Measurements from ENCODE around the gene ATG4C.
"Not testable (repeated sequence)": the region's sequence is repeated elsewhere in the genome, so short reads cannot be mapped to it uniquely, and the experiment has no call there.

Gene ATG4C

GRCh38 chr1:62783736-62784508 lies at the start of gene ATG4C:
Gene ATG4C, plus strand, starts transcription at chr1:62784132. Its CDS starts 19,655 bp downstream, at chr1:62803787.
- no peaks in the 10 kb centered on the region for H3K9me3 Mint-ChIP-seq
- H3K36me3 Mint-ChIP-seq (ENCODE audit: low read depth) = no peaks in the 10 kb centered on the region
- peaks cover 14% of the 10 kb centered on the region for H3K27me3 Mint-ChIP-seq (ENCODE audit: low read depth)
- H3K27ac Mint-ChIP-seq = no peak within 1 kb of the TSS
- peaks cover 3% of the 10 kb centered on the region for H3K4me1 Mint-ChIP-seq (ENCODE audit: low read depth)
- H3K4me3 Mint-ChIP-seq = no peak within 1 kb of the TSS

- Mint-ChIP-seq H3K27me3 (ENCODE audit: low read depth) (peaks cover 17% of the 10 kb centered on the region), H3K27ac (no peak overlapping the region), H3K4me3 (no peak overlapping the region), H3K9me3 (no peaks in the 10 kb centered on the region), H3K36me3 (ENCODE audit: low read depth) (no peaks in the 10 kb centered on the region), H3K4me1 (ENCODE audit: low read depth) (peaks cover 1% of the 10 kb centered on the region)
Observed at GRCh38 chr1:62735491-62736171, 48.3 kb upstream of the ATG4C start.

- not testable (repeated sequence) for H3K4me1 Mint-ChIP-seq (ENCODE audit: low read depth); H3K4me3 Mint-ChIP-seq; H3K27ac Mint-ChIP-seq
Observed at GRCh38 chr1:62740701-62741100, 43.2 kb upstream of the ATG4C start.

GRCh38 chr1:62744611-62745577 lies 39.0 kb upstream of the ATG4C start:
- H3K4me1 Mint-ChIP-seq (ENCODE audit: low read depth) = peaks cover 3% of the 10 kb centered on the region

More at GRCh38 chr1:62740701-62741100, 43.2 kb upstream of the ATG4C start:
- H3K27me3 Mint-ChIP-seq (ENCODE audit: low read depth) = peaks cover 38% of the 10 kb centered on the region
- H3K9me3 Mint-ChIP-seq; H3K36me3 Mint-ChIP-seq (ENCODE audit: low read depth): not testable (repeated sequence)

GRCh38 chr1:62746086-62746808 lies 37.7 kb upstream of the ATG4C start:
- H3K4me3 Mint-ChIP-seq = no peak overlapping the region
- no peaks in the 10 kb centered on the region for H3K9me3 Mint-ChIP-seq
- H3K36me3 Mint-ChIP-seq (ENCODE audit: low read depth) = no peaks in the 10 kb centered on the region
- H3K27me3 Mint-ChIP-seq (ENCODE audit: low read depth) = peaks cover 20% of the 10 kb centered on the region
- no peak overlapping the region for H3K27ac Mint-ChIP-seq
- H3K4me1 Mint-ChIP-seq (ENCODE audit: low read depth) = no peaks in the 10 kb centered on the region

More at GRCh38 chr1:62744611-62745577, 39.0 kb upstream of the ATG4C start:
- Mint-ChIP-seq H3K4me3 (no peak overlapping the region), H3K9me3 (no peaks in the 10 kb centered on the region), H3K36me3 (ENCODE audit: low read depth) (no peaks in the 10 kb centered on the region), H3K27ac (no peak overlapping the region), H3K27me3 (ENCODE audit: low read depth) (peaks cover 30% of the 10 kb centered on the region)

- H3K27me3 Mint-ChIP-seq (ENCODE audit: low read depth) = peaks cover 15% of the 10 kb centered on the region
- no peaks in the 10 kb centered on the region for H3K4me1 Mint-ChIP-seq (ENCODE audit: low read depth)
- no peaks in the 10 kb centered on the region for H3K9me3 Mint-ChIP-seq
- H3K36me3 Mint-ChIP-seq (ENCODE audit: low read depth) = no peaks in the 10 kb centered on the region
- no peak overlapping the region for H3K27ac Mint-ChIP-seq
- no peak overlapping the region for H3K4me3 Mint-ChIP-seq
Observed at GRCh38 chr1:62746809-62747138, 37.2 kb upstream of the ATG4C start.

- Mint-ChIP-seq H3K9me3 (no peaks in the 10 kb centered on the region), H3K4me3 (no peak overlapping the region), H3K27ac (no peak overlapping the region), H3K4me1 (ENCODE audit: low read depth) (no peaks in the 10 kb centered on the region), H3K36me3 (ENCODE audit: low read depth) (no peaks in the 10 kb centered on the region), H3K27me3 (ENCODE audit: low read depth) (peaks cover 4% of the 10 kb centered on the region)
Observed at GRCh38 chr1:62753031-62753965, 30.6 kb upstream of the ATG4C start.

- not testable (repeated sequence) for H3K36me3 Mint-ChIP-seq (ENCODE audit: low read depth); H3K27ac Mint-ChIP-seq; H3K27me3 Mint-ChIP-seq (ENCODE audit: low read depth); H3K4me3 Mint-ChIP-seq; H3K4me1 Mint-ChIP-seq (ENCODE audit: low read depth); H3K9me3 Mint-ChIP-seq
Observed at GRCh38 chr1:62754938-62755337, 29.0 kb upstream of the ATG4C start.

- not testable (repeated sequence) for H3K27ac Mint-ChIP-seq; H3K4me1 Mint-ChIP-seq (ENCODE audit: low read depth); H3K27me3 Mint-ChIP-seq (ENCODE audit: low read depth); H3K4me3 Mint-ChIP-seq; H3K9me3 Mint-ChIP-seq; H3K36me3 Mint-ChIP-seq (ENCODE audit: low read depth)
Observed at GRCh38 chr1:62756255-62756884, 27.6 kb upstream of the ATG4C start.

GRCh38 chr1:62759232-62759875 lies 24.6 kb upstream of the ATG4C start:
- H3K4me3 Mint-ChIP-seq; H3K27me3 Mint-ChIP-seq (ENCODE audit: low read depth); H3K36me3 Mint-ChIP-seq (ENCODE audit: low read depth); H3K9me3 Mint-ChIP-seq; H3K4me1 Mint-ChIP-seq (ENCODE audit: low read depth); H3K27ac Mint-ChIP-seq: not testable (repeated sequence)

- not testable (repeated sequence) for H3K36me3 Mint-ChIP-seq (ENCODE audit: low read depth); H3K27ac Mint-ChIP-seq
Observed at GRCh38 chr1:62760021-62760782, 23.7 kb upstream of the ATG4C start.

GRCh38 chr1:62761223-62761870 lies 22.6 kb upstream of the ATG4C start:
- H3K4me1 Mint-ChIP-seq (ENCODE audit: low read depth); H3K36me3 Mint-ChIP-seq (ENCODE audit: low read depth); H3K9me3 Mint-ChIP-seq; H3K27ac Mint-ChIP-seq; H3K4me3 Mint-ChIP-seq; H3K27me3 Mint-ChIP-seq (ENCODE audit: low read depth): not testable (repeated sequence)

More at GRCh38 chr1:62760021-62760782, 23.7 kb upstream of the ATG4C start:
- not testable (repeated sequence) for H3K27me3 Mint-ChIP-seq (ENCODE audit: low read depth); H3K4me1 Mint-ChIP-seq (ENCODE audit: low read depth); H3K4me3 Mint-ChIP-seq; H3K9me3 Mint-ChIP-seq

Measured in T-helper 1 cell treated with Interleukin-12 subunit alpha and Interleukin-12 subunit beta and Interleukin-4 antibody, amounts not matched to agents 30 μg/mL and 1 μg/mL, for 36 hours (primary cell).